ENCODE results near the gene CGB7. TPM values are rescaled to one million over a fixed set of nuclear protein-coding genes. Genes with fewer than 3 reads are reported as not detected.

CGB7 gene
- total RNA-seq, 1 experiment from 2014 or later = 1.2 TPM

- no CpG with 5 or more reads among the region's 12 CpGs for WGBS (ENCODE audit: extremely low coverage, insufficient read length, low lambda C conversion rate)
- no peak for TF ChIP-seq CTCF (conservative IDR thresholded peaks at IDR 0.05)
- H3K56ac ChIP-seq (ENCODE audit: insufficient read length, low read depth, low read length) = no peak overlapping the region
- no peak overlapping the region for H3K4me2 ChIP-seq (ENCODE audit: insufficient read depth, insufficient read length, low read length)
- Mint-ChIP-seq H3K4me3 (no peak overlapping the region), H3K27ac (peak overlapping the region in 1 of 3 experiments; percentile 69; a peak in 1 of 7 replicates), H3K4me1 (peaks cover 4 to 14% of the 10 kb centered on the region in 2 experiments; a peak in 2 of 4 replicates), H3K36me3 (ENCODE audit: insufficient read depth in 1 of 3, low read depth in 3 of 3) (peaks cover 49 to 84% (median 84%) of the 10 kb centered on the region in 3 experiments), H3K27me3 (ENCODE audit: low read depth) (no peaks in the 10 kb centered on the region; the same call in 1 of the 2 replicates), H3K9me3 (no peaks in the 10 kb centered on the region)
- no peak overlapping the region for H2BK5ac ChIP-seq (ENCODE audit: insufficient read length, low read length)
- no peak overlapping the region for H3K18ac ChIP-seq (ENCODE audit: insufficient read length, low read depth, low read length)
- H3K9ac ChIP-seq (ENCODE audit: extremely low read depth, insufficient read length, low read length) = no peak overlapping the region
- H4K5ac ChIP-seq (ENCODE audit: insufficient read length, low read depth, low read length) = no peak overlapping the region
- H3K23me2 ChIP-seq (ENCODE audit: insufficient read length, low read depth, low read length, poor library complexity, severe bottlenecking) = no peaks in the 10 kb centered on the region
- no peak overlapping the region for H3K14ac ChIP-seq (ENCODE audit: insufficient read depth, low read length)
- H3T11ph ChIP-seq (ENCODE audit: low read length) = no peak overlapping the region
- H3K79me2 ChIP-seq (ENCODE audit: insufficient read depth, low read length) = no peaks in the 10 kb centered on the region
- no peak overlapping the region for H2BK120ac ChIP-seq (ENCODE audit: low read depth, low read length, poor library complexity, severe bottlenecking)
- no peaks in the 10 kb centered on the region for H3K4me1 ChIP-seq (ENCODE audit: insufficient read depth, low read length)
- H2BK20ac ChIP-seq (ENCODE audit: low read depth, low read length, poor library complexity, severe bottlenecking) = no peak overlapping the region
- no peak for DNase-seq
- H3K23ac ChIP-seq (ENCODE audit: insufficient read length, low read depth, low read length) = no peak overlapping the region
- H2BK12ac ChIP-seq (ENCODE audit: insufficient read length, low read depth, low read length) = no peak overlapping the region
- H2AFZ ChIP-seq (ENCODE audit: low read length) = no peak overlapping the region
- H4K91ac ChIP-seq (ENCODE audit: insufficient read length, low read depth, low read length) = no peak overlapping the region
- no peaks in the 10 kb centered on the region for H3K79me1 ChIP-seq (ENCODE audit: insufficient read depth, low read depth, low read length, poor library complexity, severe bottlenecking)
- no peak overlapping the region for H2BK15ac ChIP-seq (ENCODE audit: low read depth, low read length)
- H4K20me1 ChIP-seq (ENCODE audit: control insufficient read depth, insufficient read depth, insufficient read length) = no peaks in the 10 kb centered on the region
- H2AK5ac ChIP-seq (ENCODE audit: insufficient read length, low read length) = no peak overlapping the region
- H3K27me3 ChIP-seq (ENCODE audit: insufficient read depth, low read length) = no peaks in the 10 kb centered on the region
- no peak overlapping the region for H3K27ac ChIP-seq (ENCODE audit: insufficient read length, low read depth, low read length)
- H3K9me3 ChIP-seq (ENCODE audit: control insufficient read depth, low read depth, low read length) = no peaks in the 10 kb centered on the region
- H3K4ac ChIP-seq (ENCODE audit: low read depth, low read length) = no peak overlapping the region
- H4K8ac ChIP-seq (replicated peaks; ENCODE audit: insufficient read length, low read depth, low read length) = no peak overlapping the region
Observed at GRCh38 chr19:49101160-49101559, 43.6 kb upstream of the CGB7 start.

Measured in H9 (cell line).